KMS-11 (cell line): Measurements from ENCODE around the gene PRRT4.

Experiments
- H2AFZ ChIP-seq: fragments of 200-600 bp; sonication (generic); 2 replicates; pipeline ENCODE4 v1.6.1; 2016; ENCODE audit warnings: antibody characterized with exemption, mixed run types, low read depth
- H3K27ac ChIP-seq: fragments of 200-600 bp; sonication (generic); 2 replicates; pipeline ENCODE4 v1.6.1; 2016; ENCODE audit warnings: mild to moderate bottlenecking, mixed run types
- H3K27me3 ChIP-seq: fragments of 200-600 bp; sonication (generic); 2 replicates; pipeline ENCODE4 v1.6.1; 2017; ENCODE audit warnings: mild to moderate bottlenecking, low read depth, mixed run types, moderate library complexity; ENCODE audit not compliant: insufficient read depth
- H3K36me3 ChIP-seq: fragments of 200-600 bp; sonication (generic); 2 replicates; pipeline ENCODE4 v1.6.1; 2017; ENCODE audit warnings: mild to moderate bottlenecking, mixed run types; ENCODE audit not compliant: insufficient read depth
- H3K4me1 ChIP-seq: fragments of 200-600 bp; sonication (generic); 2 replicates; pipeline ENCODE4 v1.6.1; 2016; ENCODE audit warnings: mild to moderate bottlenecking, low read depth, mixed run types; ENCODE audit not compliant: poor library complexity, severe bottlenecking
- H3K4me2 ChIP-seq: fragments of 200-600 bp; sonication (generic); 2 replicates; pipeline ENCODE4 v1.7.0; 2016; ENCODE audit warnings: mild to moderate bottlenecking, mixed run types
- H3K4me3 ChIP-seq: fragments of 200-600 bp; sonication (generic); IDR thresholded peaks from 2 replicates; pipeline ENCODE4 v1.6.1; 2017; ENCODE audit warnings: low read depth, low read length, mixed read lengths; ENCODE audit not compliant: insufficient read depth
- H3K79me2 ChIP-seq: fragments of 200-600 bp; sonication (generic); 2 replicates; pipeline ENCODE4 v1.6.1; 2016; ENCODE audit warnings: low read depth, mixed run types; ENCODE audit not compliant: insufficient read depth
- H3K9ac ChIP-seq: fragments of 200-600 bp; sonication (generic); 2 replicates; pipeline ENCODE4 v1.6.1; 2016; ENCODE audit warnings: mild to moderate bottlenecking, mixed run types
- H4K20me1 ChIP-seq: fragments of 200-600 bp; sonication (generic); 2 replicates; pipeline ENCODE4 v1.6.1; 2016; ENCODE audit warnings: mild to moderate bottlenecking, mixed run types; ENCODE audit not compliant: insufficient read depth
- TF ChIP-seq, protein P1 (sequence below): fragments of 200-600 bp; sonication (generic); conservative IDR thresholded peaks from 2 replicates; pipeline ENCODE4 v1.6.1; 2017; ENCODE audit warnings: low read depth, mild to moderate bottlenecking, antibody characterized with exemption, low read length, moderate library complexity, mixed read lengths

PRRT4 gene

GRCh38 chr7:128398016-128398840, 36.7 kb upstream of the PRRT4 start:
- peaks cover 7% of the 10 kb centered on the region; the same call in 1 of the 2 replicates for H3K36me3 ChIP-seq
- no peak overlapping the region for H2AFZ ChIP-seq
- TF ChIP-seq, protein P1, sequence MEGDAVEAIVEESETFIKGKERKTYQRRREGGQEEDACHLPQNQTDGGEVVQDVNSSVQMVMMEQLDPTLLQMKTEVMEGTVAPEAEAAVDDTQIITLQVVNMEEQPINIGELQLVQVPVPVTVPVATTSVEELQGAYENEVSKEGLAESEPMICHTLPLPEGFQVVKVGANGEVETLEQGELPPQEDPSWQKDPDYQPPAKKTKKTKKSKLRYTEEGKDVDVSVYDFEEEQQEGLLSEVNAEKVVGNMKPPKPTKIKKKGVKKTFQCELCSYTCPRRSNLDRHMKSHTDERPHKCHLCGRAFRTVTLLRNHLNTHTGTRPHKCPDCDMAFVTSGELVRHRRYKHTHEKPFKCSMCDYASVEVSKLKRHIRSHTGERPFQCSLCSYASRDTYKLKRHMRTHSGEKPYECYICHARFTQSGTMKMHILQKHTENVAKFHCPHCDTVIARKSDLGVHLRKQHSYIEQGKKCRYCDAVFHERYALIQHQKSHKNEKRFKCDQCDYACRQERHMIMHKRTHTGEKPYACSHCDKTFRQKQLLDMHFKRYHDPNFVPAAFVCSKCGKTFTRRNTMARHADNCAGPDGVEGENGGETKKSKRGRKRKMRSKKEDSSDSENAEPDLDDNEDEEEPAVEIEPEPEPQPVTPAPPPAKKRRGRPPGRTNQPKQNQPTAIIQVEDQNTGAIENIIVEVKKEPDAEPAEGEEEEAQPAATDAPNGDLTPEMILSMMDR: peak; percentile 97
- H3K4me2 ChIP-seq: no peak overlapping the region
- H3K4me1 ChIP-seq: no peaks in the 10 kb centered on the region
- H3K79me2 ChIP-seq: peaks cover 9% of the 10 kb centered on the region; the same call in 1 of the 2 replicates
- H3K9ac ChIP-seq: no peak overlapping the region
- H4K20me1 ChIP-seq: no peaks in the 10 kb centered on the region
- H3K27ac ChIP-seq: no peak overlapping the region
- H3K27me3 ChIP-seq: no peaks in the 10 kb centered on the region
- no peak overlapping the region for H3K4me3 ChIP-seq

DNA sequence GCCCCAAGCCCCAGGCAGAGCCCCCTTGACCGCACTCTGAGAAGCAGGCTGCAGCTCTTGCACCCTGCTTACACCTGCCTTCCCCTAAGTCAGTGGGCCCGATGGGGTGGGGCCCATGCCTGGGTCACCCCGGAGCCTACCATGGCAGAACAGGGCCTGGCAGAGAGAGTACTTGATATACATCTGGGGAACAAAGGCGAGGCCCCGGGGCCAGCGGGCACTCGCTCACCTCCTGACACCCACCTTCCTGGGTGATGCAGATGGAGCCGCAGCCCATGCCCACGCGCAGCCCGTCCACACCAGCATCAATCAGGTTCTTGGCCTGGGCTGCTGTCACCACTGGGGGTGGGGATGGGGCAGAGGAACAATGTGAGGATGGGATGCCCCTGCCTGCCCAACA, 34.9 kb upstream of the PRRT4 start:
- no peaks in the 10 kb centered on the region for H3K4me1 ChIP-seq
- H3K4me2 ChIP-seq: no peak overlapping the region
- H3K9ac ChIP-seq: no peak overlapping the region
- no peaks in the 10 kb centered on the region for H3K27me3 ChIP-seq
- no peaks in the 10 kb centered on the region for H3K79me2 ChIP-seq
- no peaks in the 10 kb centered on the region for H4K20me1 ChIP-seq
- TF ChIP-seq, protein P1: no peak
- H3K4me3 ChIP-seq: no peak overlapping the region
- H3K27ac ChIP-seq: no peak overlapping the region
- H2AFZ ChIP-seq: no peak overlapping the region
- peaks cover 7% of the 10 kb centered on the region; the same call in 1 of the 2 replicates for H3K36me3 ChIP-seq

GRCh38 chr7:128395748-128396147, 34.3 kb upstream of the PRRT4 start:
- H3K36me3 ChIP-seq: peaks cover 7% of the 10 kb centered on the region; the same call in 1 of the 2 replicates
- no peak overlapping the region for H2AFZ ChIP-seq
- H3K79me2 ChIP-seq: no peaks in the 10 kb centered on the region
- no peak overlapping the region for H3K4me3 ChIP-seq
- H3K9ac ChIP-seq: no peak overlapping the region
- H3K4me1 ChIP-seq: no peaks in the 10 kb centered on the region
- H3K27me3 ChIP-seq: no peaks in the 10 kb centered on the region
- H3K27ac ChIP-seq: no peak overlapping the region
- no peaks in the 10 kb centered on the region for H4K20me1 ChIP-seq
- TF ChIP-seq, protein P1: peak; percentile 58
- H3K4me2 ChIP-seq: no peak overlapping the region

- H3K36me3 ChIP-seq: peaks cover 7% of the 10 kb centered on the region; the same call in 1 of the 2 replicates
- TF ChIP-seq, protein P1: no peak
- H3K27me3 ChIP-seq: no peaks in the 10 kb centered on the region
- no peak overlapping the region for H3K9ac ChIP-seq
- no peak overlapping the region for H3K27ac ChIP-seq
- no peak overlapping the region for H2AFZ ChIP-seq
- no peak overlapping the region for H3K4me2 ChIP-seq
- H3K4me3 ChIP-seq: no peak overlapping the region
- H4K20me1 ChIP-seq: no peaks in the 10 kb centered on the region
- no peaks in the 10 kb centered on the region for H3K79me2 ChIP-seq
- H3K4me1 ChIP-seq: no peaks in the 10 kb centered on the region
Observed at GRCh38 chr7:128394904-128395496, 33.5 kb upstream of the PRRT4 start.
